Smooth muscle cell (in vitro differentiated cells): ENCODE results near the gene HBA2. TPM values are rescaled to one million over a fixed set of nuclear protein-coding genes. Genes with fewer than 3 reads are reported as not detected.
"Not testable (repeated sequence)": the region's sequence is repeated elsewhere in the genome, so short reads cannot be mapped to it uniquely, and the experiment has no call there.

ENCODE experiments used
- DNase-seq: peaks from one replicate; lab custom pipeline; 2025; ENCODE audit not compliant: unreplicated experiment; lab: John Stamatoyannopoulos, UW
- H2AFZ ChIP-seq: fragments of 200-600 bp; sonication (generic); 2 replicates; pipeline ENCODE4 v1.6.0; 2016; ENCODE audit warnings: antibody characterized with exemption, low read depth, mild to moderate bottlenecking
- H3F3A ChIP-seq: fragments of 200-600 bp; sonication (generic); 2 replicates; pipeline ENCODE4 v1.6.0; 2017; ENCODE audit warnings: antibody characterized with exemption, low read depth
- H3K27ac ChIP-seq: fragments of 200-600 bp; sonication (generic); 2 replicates; pipeline ENCODE4 v1.5.1; 2016; ENCODE audit warnings: low read depth, mild to moderate bottlenecking
- H3K27me3 ChIP-seq: fragments of 200-600 bp; sonication (generic); 2 replicates; pipeline ENCODE4 v1.6.1; 2016; ENCODE audit warnings: low read depth, mild to moderate bottlenecking
- H3K36me3 ChIP-seq: fragments of 200-600 bp; sonication (generic); 2 replicates; pipeline ENCODE4 v1.5.1; 2016; ENCODE audit warnings: low read depth
- H3K4me1 ChIP-seq: fragments of 200-600 bp; sonication (generic); 2 replicates; pipeline ENCODE4 v1.5.1; 2016; ENCODE audit warnings: low read depth
- H3K4me2 ChIP-seq: fragments of 200-600 bp; sonication (generic); 2 replicates; pipeline ENCODE4 v1.6.0; 2016; ENCODE audit warnings: mild to moderate bottlenecking
- H3K4me3 ChIP-seq: fragments of 200-600 bp; sonication (generic); 2 replicates; pipeline ENCODE4 v1.5.1; 2016; ENCODE audit warnings: mild to moderate bottlenecking
- H3K79me2 ChIP-seq: fragments of 200-600 bp; sonication (generic); 2 replicates; pipeline ENCODE4 v1.6.0; 2016; ENCODE audit warnings: low read depth, mild to moderate bottlenecking
- H3K9ac ChIP-seq: fragments of 200-600 bp; sonication (generic); 2 replicates; pipeline ENCODE4 v1.6.0; 2016; ENCODE audit warnings: low read depth
- H3K9me3 ChIP-seq: fragments of 200-600 bp; sonication (generic); replicated peaks from 2 replicates; pipeline ENCODE4 v1.5.1; 2016; ENCODE audit warnings: low read depth
- H4K20me1 ChIP-seq: fragments of 200-600 bp; sonication (generic); 2 replicates; pipeline ENCODE4 v1.6.0; 2016; ENCODE audit warnings: low read depth
- CTCF ChIP-seq: fragments of 200-600 bp; sonication (generic); IDR thresholded peaks from 2 replicates; pipeline ENCODE4 v1.5.1; 2017; ENCODE audit warnings: borderline replicate concordance, mild to moderate bottlenecking, antibody characterized with exemption; ENCODE audit not compliant: insufficient read depth, poor library complexity, severe bottlenecking
- WGBS: methylation state at CpG from one replicate; pipeline ENCODE4 v1.1.7; 2016; ENCODE audit warnings: low lambda C conversion rate; 5-methylcytosine and 5-hydroxymethylcytosine counted together
- polyA plus RNA-seq: library from polyadenylated mRNA; unstranded; fragments of >200 nt; fragmentation: Nextera tagmentation; extraction: Ambion mirVana; gene quantifications from 2 replicates; pipeline ENCODE4 v1.2.1, GENCODE V29; 2016
- total RNA-seq: library from RNA; depleted of rRNA; stranded (reverse); fragments of >200 nt; gene quantifications from 2 replicates; pipeline ENCODE4 v1.2.3, GENCODE V29; 2014

Gene HBA2
- total and polyA plus RNA-seq, 2 experiments from 2014 or later, result not detected

GRCh38 chr16:170788-171187 is 1.9 kb upstream of the HBA2 start:
- Histone ChIP-seq H3K79me2 (no peaks in the 10 kb centered on the region), H3K27ac (no peak overlapping the region), H3K36me3 (no peaks in the 10 kb centered on the region), H2AFZ (no peak overlapping the region), H3K4me2 (no peak overlapping the region), H3K9me3 (no peaks in the 10 kb centered on the region), H3K9ac (no peak overlapping the region), H3K4me3 (no peak overlapping the region), H3F3A (no peaks in the 10 kb centered on the region), H3K4me1 (no peaks in the 10 kb centered on the region), H4K20me1 (no peaks in the 10 kb centered on the region), H3K27me3 (peaks cover 82% of the 10 kb centered on the region)
- WGBS, result 97% methylated on average over 1 of the region's 1 CpG
- no peak for DNase-seq
- TF ChIP-seq CTCF, result no peak

- not testable (repeated sequence) for H3K79me2 ChIP-seq, H3K4me1 ChIP-seq, H3F3A ChIP-seq, H4K20me1 ChIP-seq, DNase-seq, H2AFZ ChIP-seq, H3K9me3 ChIP-seq, H3K4me2 ChIP-seq, H3K9ac ChIP-seq, H3K4me3 ChIP-seq, H3K36me3 ChIP-seq, H3K27ac ChIP-seq
- 32% methylated on average over 25 of the region's 44 CpGs for WGBS
- peaks cover 70% of the 10 kb centered on the region for H3K27me3 ChIP-seq
Observed at GRCh38 chr16:173211-173854, 657 bp downstream of the HBA2 start.

- DNase-seq, H2AFZ ChIP-seq, H3K9ac ChIP-seq, H3K27ac ChIP-seq, H3K9me3 ChIP-seq, H3K36me3 ChIP-seq, H3K4me2 ChIP-seq, H3K79me2 ChIP-seq, H3K4me1 ChIP-seq, H3K4me3 ChIP-seq, H3F3A ChIP-seq, H4K20me1 ChIP-seq: not testable (repeated sequence)
- WGBS, result 54% methylated on average over 7 of the region's 13 CpGs
- H3K27me3 ChIP-seq, result peaks cover 70% of the 10 kb centered on the region
Observed at GRCh38 chr16:173928-174769, 1.5 kb downstream of the HBA2 start.

- 68% methylated on average over 6 of the region's 8 CpGs for WGBS
- Histone ChIP-seq H3K9ac (no peak overlapping the region), H2AFZ (no peak overlapping the region), H4K20me1 (no peaks in the 10 kb centered on the region), H3K4me2 (no peak overlapping the region), H3K36me3 (no peaks in the 10 kb centered on the region), H3K4me1 (no peaks in the 10 kb centered on the region), H3K9me3 (no peaks in the 10 kb centered on the region), H3F3A (no peaks in the 10 kb centered on the region), H3K27ac (no peak overlapping the region), H3K27me3 (peaks cover 72% of the 10 kb centered on the region), H3K4me3 (no peak overlapping the region), H3K79me2 (no peaks in the 10 kb centered on the region)
- no peak for DNase-seq
- TF ChIP-seq CTCF, result no peak
Observed at GRCh38 chr16:175011-175949, 2.6 kb downstream of the HBA2 start.

GRCh38 chr16:176006-176405 is 3.3 kb downstream of the HBA2 start:
- not testable (repeated sequence) for H3K79me2 ChIP-seq, H3F3A ChIP-seq, DNase-seq, H3K9ac ChIP-seq, H3K4me2 ChIP-seq, H3K4me1 ChIP-seq, H3K4me3 ChIP-seq, H2AFZ ChIP-seq, H4K20me1 ChIP-seq, H3K36me3 ChIP-seq, H3K9me3 ChIP-seq, H3K27ac ChIP-seq
- peaks cover 70% of the 10 kb centered on the region for H3K27me3 ChIP-seq
- 4% methylated on average over 27 of the region's 39 CpGs for WGBS

GRCh38 chr16:176477-177382 is 4.1 kb downstream of the HBA2 start, which contains the start of gene HBA1:
HBA1 (plus strand) TSS chr16:176680; CDS start chr16:176717, 37 bp downstream.
- not testable (repeated sequence) for H3K9me3 ChIP-seq, H3K27ac ChIP-seq, H3F3A ChIP-seq, H4K20me1 ChIP-seq, H2AFZ ChIP-seq, H3K4me2 ChIP-seq, H3K4me3 ChIP-seq, H3K79me2 ChIP-seq, DNase-seq, H3K9ac ChIP-seq, H3K4me1 ChIP-seq, H3K36me3 ChIP-seq
- H3K27me3 ChIP-seq, result peaks cover 65% of the 10 kb centered on the region
- WGBS, result 9% methylated on average over 39 of the region's 88 CpGs
